Measurements from ENCODE around the gene ISG15.

DNA sequence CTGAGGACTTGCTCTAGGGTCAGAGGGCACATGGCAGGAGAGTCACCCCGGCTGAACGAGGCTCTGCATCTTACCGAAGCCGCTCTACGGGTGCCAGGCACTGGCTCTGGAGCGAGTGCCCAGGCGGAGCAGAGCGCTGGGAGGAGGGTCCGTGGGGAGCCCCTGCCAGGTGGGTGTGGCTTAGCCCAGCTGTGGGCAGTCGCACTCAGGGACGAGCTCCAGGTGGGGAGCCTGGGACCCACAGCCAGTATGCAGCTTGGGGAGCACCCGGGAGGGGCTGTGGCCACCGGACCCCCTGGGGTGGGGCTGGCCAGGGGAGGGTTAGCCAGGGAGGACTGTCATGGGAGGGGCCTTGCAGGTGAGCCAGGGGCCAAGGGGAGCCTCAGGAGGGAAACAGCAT, 10.4 kb downstream of the ISG15 start:
- TF ChIP-seq ZNF274 (CRISPR knock-in tag; IDR thresholded peaks at IDR 0.05): no peak
- TF ChIP-seq ZNF101 (CRISPR knock-in tag; IDR thresholded peaks at IDR 0.05; ENCODE audit: borderline replicate concordance, low read depth): no peak
- TF ChIP-seq ASH2L (IDR thresholded peaks at IDR 0.05; ENCODE audit: insufficient read length, low read depth, low read length): no peak
- TF ChIP-seq SMC3 (IDR thresholded peaks at IDR 0.05; ENCODE audit: low read length): no peak
- TF ChIP-seq SOX6 (IDR thresholded peaks at IDR 0.05): no peak
- no peak for TF ChIP-seq SOX6 (CRISPR knock-in tag; IDR thresholded peaks at IDR 0.05)
- TF ChIP-seq KDM1A (CRISPR knock-in tag; IDR thresholded peaks at IDR 0.05): no peak
- TF ChIP-seq TBX3 (IDR thresholded peaks at IDR 0.05; ENCODE audit: borderline replicate concordance): no peak
- TF ChIP-seq TAF1 (CRISPR knock-in tag; IDR thresholded peaks at IDR 0.05): no peak
- TF ChIP-seq KDM6A (CRISPR knock-in tag; IDR thresholded peaks at IDR 0.05; ENCODE audit: low read depth): no peak

Measured in HepG2 (cell line).